Stimulated activated CD8-positive, alpha-beta memory T cell treated with anti-CD3 and anti-CD28 coated beads, Interleukin-4, amount 100 ng/mL, for 1 hour (primary cell): ENCODE results near the gene WDFY4.
"Not testable (repeated sequence)": the region's sequence is repeated elsewhere in the genome, so short reads cannot be mapped to it uniquely, and the experiment has no call there.

Experiments used
- DNase-seq, 2 donors: peaks; one replicate each; pipeline ENCODE4 v3.0.0-alpha.2; 2020; ENCODE audit warnings: low read depth in 2 of 2, low spot score in 1 of 2

The WDFY4 gene, protein sequence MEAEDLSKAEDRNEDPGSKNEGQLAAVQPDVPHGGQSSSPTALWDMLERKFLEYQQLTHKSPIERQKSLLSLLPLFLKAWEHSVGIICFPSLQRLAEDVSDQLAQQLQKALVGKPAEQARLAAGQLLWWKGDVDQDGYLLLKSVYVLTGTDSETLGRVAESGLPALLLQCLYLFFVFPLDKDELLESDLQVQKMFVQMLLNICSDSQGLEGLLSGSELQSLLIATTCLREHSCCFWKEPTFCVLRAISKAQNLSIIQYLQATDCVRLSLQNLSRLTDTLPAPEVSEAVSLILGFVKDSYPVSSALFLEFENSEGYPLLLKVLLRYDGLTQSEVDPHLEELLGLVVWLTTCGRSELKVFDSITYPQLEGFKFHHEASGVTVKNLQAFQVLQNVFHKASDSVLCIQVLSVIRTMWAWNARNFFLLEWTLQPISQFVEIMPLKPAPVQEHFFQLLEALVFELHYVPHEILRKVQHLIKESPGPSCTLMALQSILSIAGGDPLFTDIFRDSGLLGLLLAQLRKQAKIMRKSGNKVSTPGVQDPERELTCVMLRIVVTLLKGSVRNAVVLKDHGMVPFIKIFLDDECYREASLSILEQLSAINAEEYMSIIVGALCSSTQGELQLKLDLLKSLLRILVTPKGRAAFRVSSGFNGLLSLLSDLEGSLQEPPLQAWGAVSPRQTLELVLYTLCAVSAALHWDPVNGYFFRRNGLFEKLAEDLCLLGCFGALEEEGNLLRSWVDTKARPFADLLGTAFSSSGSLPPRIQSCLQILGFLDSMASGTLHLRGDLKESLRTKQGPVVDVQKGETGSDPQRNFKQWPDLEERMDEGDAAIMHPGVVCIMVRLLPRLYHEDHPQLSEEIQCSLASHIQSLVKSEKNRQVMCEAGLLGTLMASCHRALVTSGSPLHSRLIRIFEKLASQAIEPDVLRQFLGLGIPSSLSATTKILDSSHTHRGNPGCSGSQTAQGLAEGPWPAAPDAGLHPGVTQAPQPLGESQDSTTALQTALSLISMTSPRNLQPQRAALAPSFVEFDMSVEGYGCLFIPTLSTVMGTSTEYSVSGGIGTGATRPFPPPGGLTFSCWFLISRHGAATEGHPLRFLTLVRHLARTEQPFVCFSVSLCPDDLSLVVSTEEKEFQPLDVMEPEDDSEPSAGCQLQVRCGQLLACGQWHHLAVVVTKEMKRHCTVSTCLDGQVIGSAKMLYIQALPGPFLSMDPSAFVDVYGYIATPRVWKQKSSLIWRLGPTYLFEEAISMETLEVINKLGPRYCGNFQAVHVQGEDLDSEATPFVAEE (N-terminal part only)

DNA sequence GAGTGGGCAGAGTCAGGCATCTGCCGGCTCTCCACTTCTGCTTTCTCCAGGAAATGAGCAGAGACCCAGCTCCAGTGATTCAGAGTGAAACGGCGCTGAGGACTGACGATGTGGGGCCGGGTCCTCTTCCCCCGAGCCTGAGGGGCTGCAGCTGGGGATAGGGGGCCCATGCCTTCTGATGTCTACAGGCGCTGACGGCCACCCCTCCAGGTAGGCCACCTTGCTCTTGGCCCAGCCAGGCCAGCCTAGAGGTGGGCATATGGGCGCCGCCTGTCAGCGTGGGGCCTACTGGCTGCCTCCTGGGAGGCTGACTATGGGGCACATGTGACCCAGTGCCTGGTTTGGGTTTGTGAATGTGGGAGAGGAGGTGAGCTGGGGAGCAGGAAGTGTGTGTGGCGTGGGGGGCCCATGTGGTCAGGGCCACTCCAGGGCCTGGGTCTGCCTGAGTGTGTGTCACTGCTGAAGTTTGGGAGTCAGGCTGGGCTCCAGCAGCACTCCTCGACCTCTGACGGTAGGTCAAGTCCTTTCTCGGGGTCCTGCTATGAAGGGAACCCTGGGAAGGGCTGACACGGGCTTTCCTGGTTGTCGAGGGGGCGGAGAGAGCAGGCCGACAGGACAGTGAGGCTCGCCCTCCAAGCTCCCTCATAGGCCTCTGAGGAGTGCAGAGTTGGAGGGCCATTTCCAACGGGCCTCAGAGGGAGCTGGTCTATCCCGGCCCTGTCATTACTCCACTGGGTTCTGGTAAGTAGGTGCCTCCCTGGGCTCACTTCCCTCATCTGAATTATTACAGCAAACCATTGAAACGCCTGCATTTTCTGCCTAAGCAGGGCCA, at the start of gene WDFY4:
Gene WDFY4, plus strand, starts transcription at position 82 of the 832 bp plus-strand sequence. CDS start 24,860 bp downstream, outside the sequence.
- DNase-seq = no peak

- no peak for DNase-seq
These were observed 49.6 kb upstream of the WDFY4 start for GRCh38 chr10:48634984-48635557.

- no peak for DNase-seq
These were observed 48.4 kb upstream of the WDFY4 start for GRCh38 chr10:48636231-48636630.

GRCh38 chr10:48636901-48637300, 47.8 kb upstream of the WDFY4 start:
- DNase-seq = no peak

- no peak for DNase-seq
These were observed 46.5 kb upstream of the WDFY4 start for GRCh38 chr10:48638158-48638557.

- no peak for DNase-seq
These were observed 45.7 kb upstream of the WDFY4 start for GRCh38 chr10:48638739-48639527.

- DNase-seq = no peak
These were observed 45.0 kb upstream of the WDFY4 start for GRCh38 chr10:48639632-48640031.

GRCh38 chr10:48640326-48640725, 44.3 kb upstream of the WDFY4 start:
- no peak for DNase-seq

DNA sequence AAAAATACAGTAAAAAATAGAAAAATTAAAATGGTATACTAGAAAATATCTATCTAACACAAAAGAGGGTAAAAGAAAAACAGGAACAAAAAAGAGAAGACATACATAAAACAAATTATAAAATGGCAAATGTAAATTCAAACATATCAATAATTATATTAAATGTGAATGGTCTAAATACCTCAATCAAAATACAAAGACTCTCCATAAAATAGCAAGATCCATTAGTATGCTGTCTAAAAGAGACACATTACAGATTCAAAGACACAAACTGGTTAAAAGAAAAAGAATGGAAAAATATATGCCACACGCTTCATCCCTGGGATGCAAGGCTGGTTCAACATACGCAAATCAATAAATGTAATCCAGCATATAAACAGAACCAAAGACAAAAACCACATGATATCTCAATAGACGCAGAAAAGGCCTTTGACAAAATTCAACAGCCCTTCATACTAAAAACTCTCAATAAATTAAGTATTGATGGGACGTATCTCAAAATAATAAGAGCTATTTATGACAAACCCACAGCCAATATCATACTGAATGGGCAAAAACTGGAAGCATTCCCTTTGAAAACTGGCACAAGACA, 43.5 kb upstream of the WDFY4 start:
- DNase-seq = not testable (repeated sequence)

- no peak for DNase-seq
These were observed 39.1 kb upstream of the WDFY4 start for GRCh38 chr10:48645600-48645999.

- not testable (repeated sequence) for DNase-seq
These were observed 37.6 kb upstream of the WDFY4 start for GRCh38 chr10:48647073-48647472.

DNA sequence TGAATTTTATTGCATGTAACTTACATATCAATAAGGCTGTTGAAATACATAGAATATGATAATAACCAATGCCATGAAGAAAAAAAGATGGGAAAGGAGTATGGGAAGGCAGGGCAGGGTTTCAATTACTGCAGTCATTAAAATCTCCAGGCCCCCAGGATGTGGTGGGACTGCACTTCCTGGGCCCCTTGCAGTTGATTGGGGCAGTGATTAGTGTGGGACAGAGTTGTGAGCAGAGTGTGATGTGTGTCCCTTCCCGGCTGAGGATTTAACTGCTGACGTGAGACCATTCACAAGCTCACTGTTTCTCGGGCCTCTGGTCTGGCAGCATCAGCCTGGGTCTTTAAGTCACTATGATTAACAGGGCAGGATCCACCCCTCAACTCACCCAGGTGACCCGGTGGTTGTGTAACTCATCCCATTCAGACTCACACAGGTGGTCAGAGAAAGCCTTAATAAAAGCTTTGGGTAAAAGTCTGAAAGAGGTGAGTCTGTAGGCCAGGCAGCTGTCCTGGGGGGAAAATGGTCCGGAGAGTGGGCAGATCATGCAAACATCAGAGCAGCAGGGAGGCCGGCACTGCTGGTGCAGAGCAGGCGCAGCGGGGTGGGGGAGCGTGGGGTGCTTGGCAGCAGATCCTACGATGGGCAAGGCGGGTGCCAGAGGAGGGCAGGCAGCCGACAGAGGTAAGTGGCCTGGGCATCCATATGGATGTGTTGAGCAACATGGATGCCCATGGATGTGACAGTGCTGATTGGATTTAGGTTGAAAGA, 36.3 kb upstream of the WDFY4 start:
- no peak for DNase-seq

DNA sequence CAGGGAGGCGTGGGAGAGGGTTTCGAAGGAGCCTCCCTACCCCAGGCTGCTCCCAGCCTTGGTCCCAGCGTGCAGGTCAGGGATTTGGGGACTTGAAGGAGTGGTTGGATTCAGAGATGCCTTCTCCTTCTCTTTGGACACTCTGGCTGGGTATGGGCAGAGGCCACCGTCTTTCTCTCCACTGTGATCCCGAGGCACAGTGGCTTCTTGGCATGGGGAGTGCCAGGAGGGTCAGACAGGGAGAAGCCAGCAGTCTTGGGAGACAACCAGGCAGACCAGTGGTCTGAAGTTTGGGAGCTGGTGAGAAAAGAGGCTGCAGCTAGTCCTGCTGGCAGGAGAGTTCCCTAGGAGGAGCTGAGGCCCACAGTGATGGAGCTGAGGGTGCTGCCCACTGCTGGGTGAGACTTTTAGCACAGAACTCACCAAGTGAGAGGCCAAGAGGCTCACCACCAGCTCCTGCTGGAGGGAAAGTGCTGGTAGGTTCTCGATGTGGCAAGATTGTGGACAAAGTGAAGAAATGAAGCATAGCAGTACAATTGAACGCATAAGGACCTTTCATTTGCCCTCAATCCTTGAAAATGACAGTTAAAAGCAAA, 35.2 kb upstream of the WDFY4 start:
- no peak for DNase-seq

- DNase-seq = no peak
These were observed 33.4 kb upstream of the WDFY4 start for GRCh38 chr10:48651293-48651692.

DNA sequence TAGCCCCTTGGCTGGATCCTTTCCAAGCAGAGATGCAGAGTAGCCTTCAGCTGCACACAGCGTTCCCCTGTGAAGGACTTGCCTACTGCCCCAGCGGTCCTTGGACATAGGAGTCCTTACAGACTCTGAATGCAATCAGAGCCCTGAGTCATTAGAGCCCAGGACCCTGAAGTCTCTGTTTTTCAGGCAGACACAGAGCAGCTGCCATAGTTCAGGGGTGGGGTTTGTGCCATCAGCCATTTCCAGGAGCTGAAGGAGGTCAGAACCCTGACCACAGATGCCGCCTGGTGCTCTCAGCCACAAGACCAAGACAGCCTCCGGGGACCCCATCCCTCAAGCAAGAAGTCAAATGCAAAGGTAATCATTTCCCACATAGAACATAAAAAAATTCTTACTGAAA, 32.8 kb upstream of the WDFY4 start:
- no peak for DNase-seq

DNA sequence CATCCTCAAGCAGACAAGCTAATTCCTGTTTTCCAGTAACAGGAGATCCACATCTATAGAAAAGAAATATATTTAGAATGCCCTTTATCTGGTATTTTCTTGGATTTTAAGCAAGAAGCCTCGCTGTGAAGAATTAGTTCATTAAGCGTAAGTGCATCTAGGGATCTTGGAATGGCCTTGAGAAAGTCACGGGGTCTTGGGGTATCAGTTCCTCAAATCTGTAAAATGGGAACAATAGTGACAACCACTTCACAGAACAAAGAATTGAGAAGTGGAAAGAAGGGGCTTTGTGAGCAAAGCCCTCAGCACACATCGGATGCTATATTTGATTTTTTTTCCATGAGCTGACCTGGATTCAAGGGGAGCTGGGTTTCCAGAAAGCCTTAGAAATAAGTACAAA, 32.3 kb upstream of the WDFY4 start:
- no peak for DNase-seq

DNA sequence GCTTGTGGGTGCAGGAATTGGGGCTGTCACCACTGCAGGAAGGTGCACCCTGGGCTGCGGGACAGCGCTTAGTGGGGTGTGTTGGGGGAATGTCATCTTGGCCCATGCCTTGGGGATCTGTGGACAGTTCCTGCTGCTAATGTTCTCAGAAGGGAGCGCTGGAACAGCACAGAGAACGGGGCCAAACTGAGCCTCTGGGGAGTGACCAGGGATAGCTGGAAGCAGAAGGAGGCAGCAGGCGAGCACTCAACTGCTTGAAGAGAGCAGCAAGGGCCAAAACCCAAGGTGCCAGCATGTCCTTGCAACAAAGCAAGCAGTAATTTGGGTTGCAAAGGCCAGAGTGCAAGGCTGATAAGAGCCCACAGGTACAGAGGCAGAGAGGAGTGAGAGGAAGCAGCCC, 31.3 kb upstream of the WDFY4 start:
- DNase-seq = no peak
